ENCODE measurements around the gene MATN3. TPM values are rescaled to one million over a fixed set of nuclear protein-coding genes. Genes with fewer than 3 reads are reported as not detected.

MATN3 gene
- total and polyA plus RNA-seq, 2 of the 13 experiments (the other 11 are each of a cell fraction or from before 2014, with no cell fraction given) = 36.1 to 208 TPM

GRCh38 chr2:20013126-20013849, 820 bp upstream of the MATN3 start (continued):
- TF ChIP-seq MYPOP (CRISPR knock-in tag; IDR thresholded peaks at IDR 0.05) (peak; percentile 81; the same call in 1 of the 2 replicates), ELF4 (CRISPR knock-in tag; IDR thresholded peaks at IDR 0.05; ENCODE audit: borderline replicate concordance) (no peak; the same call in 1 of the 2 replicates), SETDB1 (CRISPR knock-in tag; IDR thresholded peaks at IDR 0.05; ENCODE audit: borderline replicate concordance) (no peak), STAT5B (CRISPR knock-in tag; IDR thresholded peaks at IDR 0.05) (no peak), KAT8 (CRISPR knock-in tag; IDR thresholded peaks at IDR 0.05) (no peak), THAP11 (CRISPR knock-in tag; IDR thresholded peaks at IDR 0.05) (0 out of 2 replicates have a peak, but pooled peaks have one; percentile 5), ZNF672 (CRISPR knock-in tag; IDR thresholded peaks at IDR 0.05) (no peak), STAG1 (CRISPR knock-in tag; IDR thresholded peaks at IDR 0.05) (no peak), SOX13 (IDR thresholded peaks at IDR 0.05) (0 out of 2 replicates have a peak, but pooled peaks have one; percentile 37), SOX13 (CRISPR knock-in tag; conservative IDR thresholded peaks at IDR 0.05 in 1 of 2, IDR thresholded peaks at IDR 0.05 in 1 of 2) (peak in 1 of 2 experiments; percentile 78; a peak in 1 of 4 replicates), CREBL2 (CRISPR knock-in tag; IDR thresholded peaks at IDR 0.05; ENCODE audit: borderline replicate concordance) (no peak), MAX (IDR thresholded peaks at IDR 0.05) (no peak; the same call in 1 of the 2 replicates), ZNF777 (CRISPR knock-in tag; IDR thresholded peaks at IDR 0.05) (no peak), ZFP36L2 (CRISPR knock-in tag; IDR thresholded peaks at IDR 0.05) (no peak), FOXA3 (CRISPR knock-in tag; IDR thresholded peaks at IDR 0.05) (peak; percentile 75), ISL2 (CRISPR knock-in tag; IDR thresholded peaks at IDR 0.05) (peak; percentile 88), BCL6 (CRISPR knock-in tag; IDR thresholded peaks at IDR 0.05) (peak; percentile 65), FOXC1 (CRISPR knock-in tag; IDR thresholded peaks at IDR 0.05; ENCODE audit: borderline replicate concordance) (no peak), NCOR1 (IDR thresholded peaks at IDR 0.05; ENCODE audit: borderline replicate concordance, low read length) (no peak), KDM5A (IDR thresholded peaks at IDR 0.05; ENCODE audit: borderline replicate concordance, low read length) (no peak; the same call in 1 of the 2 replicates), ZNF382 (CRISPR knock-in tag; IDR thresholded peaks at IDR 0.05; ENCODE audit: borderline replicate concordance) (no peak), MXD3 (CRISPR knock-in tag; IDR thresholded peaks at IDR 0.05) (no peak), TEAD3 (CRISPR knock-in tag; optimal IDR thresholded peaks at IDR 0.05; ENCODE audit: borderline replicate concordance) (peak; percentile 51), DMAP1 (CRISPR knock-in tag; IDR thresholded peaks at IDR 0.05) (0 out of 2 replicates have a peak, but pooled peaks have one; percentile 22), RARA (CRISPR knock-in tag; IDR thresholded peaks at IDR 0.05) (peak; percentile 68; the same call in 1 of the 2 replicates)
- TF ChIP-seq, protein P1, sequence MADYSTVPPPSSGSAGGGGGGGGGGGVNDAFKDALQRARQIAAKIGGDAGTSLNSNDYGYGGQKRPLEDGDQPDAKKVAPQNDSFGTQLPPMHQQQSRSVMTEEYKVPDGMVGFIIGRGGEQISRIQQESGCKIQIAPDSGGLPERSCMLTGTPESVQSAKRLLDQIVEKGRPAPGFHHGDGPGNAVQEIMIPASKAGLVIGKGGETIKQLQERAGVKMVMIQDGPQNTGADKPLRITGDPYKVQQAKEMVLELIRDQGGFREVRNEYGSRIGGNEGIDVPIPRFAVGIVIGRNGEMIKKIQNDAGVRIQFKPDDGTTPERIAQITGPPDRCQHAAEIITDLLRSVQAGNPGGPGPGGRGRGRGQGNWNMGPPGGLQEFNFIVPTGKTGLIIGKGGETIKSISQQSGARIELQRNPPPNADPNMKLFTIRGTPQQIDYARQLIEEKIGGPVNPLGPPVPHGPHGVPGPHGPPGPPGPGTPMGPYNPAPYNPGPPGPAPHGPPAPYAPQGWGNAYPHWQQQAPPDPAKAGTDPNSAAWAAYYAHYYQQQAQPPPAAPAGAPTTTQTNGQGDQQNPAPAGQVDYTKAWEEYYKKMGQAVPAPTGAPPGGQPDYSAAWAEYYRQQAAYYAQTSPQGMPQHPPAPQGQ (CRISPR knock-in tag; IDR thresholded peaks at IDR 0.05; ENCODE audit: borderline replicate concordance) = no peak
- TF ChIP-seq, protein P2, sequence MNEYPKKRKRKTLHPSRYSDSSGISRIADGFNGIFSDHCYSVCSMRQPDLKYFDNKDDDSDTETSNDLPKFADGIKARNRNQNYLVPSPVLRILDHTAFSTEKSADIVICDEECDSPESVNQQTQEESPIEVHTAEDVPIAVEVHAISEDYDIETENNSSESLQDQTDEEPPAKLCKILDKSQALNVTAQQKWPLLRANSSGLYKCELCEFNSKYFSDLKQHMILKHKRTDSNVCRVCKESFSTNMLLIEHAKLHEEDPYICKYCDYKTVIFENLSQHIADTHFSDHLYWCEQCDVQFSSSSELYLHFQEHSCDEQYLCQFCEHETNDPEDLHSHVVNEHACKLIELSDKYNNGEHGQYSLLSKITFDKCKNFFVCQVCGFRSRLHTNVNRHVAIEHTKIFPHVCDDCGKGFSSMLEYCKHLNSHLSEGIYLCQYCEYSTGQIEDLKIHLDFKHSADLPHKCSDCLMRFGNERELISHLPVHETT (CRISPR knock-in tag; conservative IDR thresholded peaks at IDR 0.05) = 0 out of 2 replicates have a peak, but pooled peaks have one; percentile 50

All from HepG2 (cell line).